Gastrocnemius medialis (tissue), 4 donors: ENCODE measurements around the gene ACSL4.

Experiments
- POLR2A ChIP-seq, 2 donors: fragments of 450-650 bp; IDR thresholded peaks; one replicate each; pipeline ENCODE4 v1.6.1; 2017; ENCODE audit warnings: antibody characterized with exemption in 2 of 2, mild to moderate bottlenecking in 2 of 2, moderate library complexity in 2 of 2
- TF ChIP-seq, protein P1 (sequence below), 5 experiments: fragments of 450-650 bp in 3 of 5; fragments of 200-600 bp in 2 of 5; sonication (generic) in 2 of 5; IDR thresholded peaks in 4 of 5; conservative IDR thresholded peaks in 1 of 5; 1 replicate in 4 of 5; 2 replicates in 1 of 5; pipeline ENCODE4 v1.5.1; 2016 to 2019; ENCODE audit warnings: antibody characterized with exemption in 5 of 5, mild to moderate bottlenecking in 3 of 5, moderate library complexity in 3 of 5

DNA sequence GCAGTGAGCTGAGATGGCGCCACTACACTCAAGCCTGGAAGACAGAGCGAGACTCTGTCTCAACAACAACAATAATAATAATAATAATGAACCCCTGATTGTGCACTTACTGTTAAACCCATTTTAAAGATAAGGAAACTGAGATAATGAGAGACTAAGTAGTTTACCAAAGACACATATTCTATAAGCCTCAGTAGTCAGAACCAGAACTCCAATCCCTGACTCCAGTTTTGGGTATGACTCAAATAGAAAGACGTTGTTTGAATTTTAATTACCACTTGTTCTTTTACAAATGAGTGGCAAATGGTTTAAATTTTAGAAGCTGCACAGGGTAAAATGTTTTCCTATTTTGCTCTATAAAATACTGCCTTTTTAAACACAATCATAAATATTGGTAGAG lies 37.4 kb downstream of the ACSL4 start:
- TF ChIP-seq, protein P1, sequence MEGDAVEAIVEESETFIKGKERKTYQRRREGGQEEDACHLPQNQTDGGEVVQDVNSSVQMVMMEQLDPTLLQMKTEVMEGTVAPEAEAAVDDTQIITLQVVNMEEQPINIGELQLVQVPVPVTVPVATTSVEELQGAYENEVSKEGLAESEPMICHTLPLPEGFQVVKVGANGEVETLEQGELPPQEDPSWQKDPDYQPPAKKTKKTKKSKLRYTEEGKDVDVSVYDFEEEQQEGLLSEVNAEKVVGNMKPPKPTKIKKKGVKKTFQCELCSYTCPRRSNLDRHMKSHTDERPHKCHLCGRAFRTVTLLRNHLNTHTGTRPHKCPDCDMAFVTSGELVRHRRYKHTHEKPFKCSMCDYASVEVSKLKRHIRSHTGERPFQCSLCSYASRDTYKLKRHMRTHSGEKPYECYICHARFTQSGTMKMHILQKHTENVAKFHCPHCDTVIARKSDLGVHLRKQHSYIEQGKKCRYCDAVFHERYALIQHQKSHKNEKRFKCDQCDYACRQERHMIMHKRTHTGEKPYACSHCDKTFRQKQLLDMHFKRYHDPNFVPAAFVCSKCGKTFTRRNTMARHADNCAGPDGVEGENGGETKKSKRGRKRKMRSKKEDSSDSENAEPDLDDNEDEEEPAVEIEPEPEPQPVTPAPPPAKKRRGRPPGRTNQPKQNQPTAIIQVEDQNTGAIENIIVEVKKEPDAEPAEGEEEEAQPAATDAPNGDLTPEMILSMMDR (IDR thresholded peaks at IDR 0.05 in 4 of 5, conservative IDR thresholded peaks at IDR 0.05 in 1 of 5) = no peak
- TF ChIP-seq POLR2A (IDR thresholded peaks at IDR 0.05) = no peak
